Colon (tissue), 2 donors: ENCODE data around the gene DHRS12.
"Not testable (repeated sequence)": the region's sequence is repeated elsewhere in the genome, so short reads cannot be mapped to it uniquely, and the experiment has no call there.

Experiments
- FAIRE-seq: peaks from 2 replicates; lab custom pipeline; 2012; peaks lifted over from hg19 to GRCh38; lab: Jason Lieb, UNC
- donor health status: control.
- donor health status: control.

Gene DHRS12

DNA sequence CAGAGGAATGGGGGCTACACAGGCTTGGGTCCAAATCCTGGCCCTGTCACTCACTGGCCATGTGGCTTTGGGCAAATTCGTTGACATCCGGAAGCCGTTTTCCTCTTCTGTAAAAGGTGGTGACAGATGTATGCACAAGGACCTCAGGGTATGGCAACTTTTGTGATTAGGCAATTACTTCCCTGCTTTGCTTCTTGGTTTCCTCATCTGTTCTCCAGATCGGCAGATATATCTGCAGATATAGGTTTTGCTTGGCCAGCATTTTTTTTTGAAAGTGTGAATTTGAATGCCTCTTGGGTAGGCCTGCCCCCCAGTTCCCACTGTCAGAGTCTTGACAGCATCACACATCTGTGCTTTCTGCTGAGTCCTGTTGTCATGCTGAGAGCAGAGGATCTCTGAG is 23.3 kb upstream of the DHRS12 start:
- no peak for FAIRE-seq

DNA sequence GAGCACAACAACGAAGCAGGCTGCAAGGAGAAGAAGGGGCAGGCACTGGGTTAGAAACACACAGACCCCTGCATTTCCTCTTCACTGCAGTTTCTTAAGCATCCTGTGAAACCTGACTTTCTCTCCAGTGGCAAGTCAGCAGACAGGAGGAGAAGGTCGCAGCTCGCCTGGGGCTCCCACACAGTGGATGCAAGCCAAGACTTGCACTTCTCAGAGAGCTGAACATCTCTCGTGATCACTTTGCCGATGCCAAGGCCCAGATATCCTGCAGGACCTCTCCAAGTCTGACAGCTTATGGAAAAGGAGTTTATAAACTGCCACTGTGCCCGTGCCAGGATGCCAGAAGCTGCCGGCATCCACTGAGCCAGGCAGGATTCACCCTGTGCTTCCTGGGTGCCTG is 22.6 kb upstream of the DHRS12 start:
- no peak for FAIRE-seq

- FAIRE-seq: no peak
Observed at GRCh38 chr13:51825681-51826254, 21.8 kb upstream of the DHRS12 start.

GRCh38 chr13:51825165-51825592 is 21.2 kb upstream of the DHRS12 start:
- FAIRE-seq: no peak

GRCh38 chr13:51824712-51825111 is 20.7 kb upstream of the DHRS12 start:
- not testable (repeated sequence) for FAIRE-seq

- FAIRE-seq: no peak
Observed at GRCh38 chr13:51823863-51824262, 19.9 kb upstream of the DHRS12 start.

DNA sequence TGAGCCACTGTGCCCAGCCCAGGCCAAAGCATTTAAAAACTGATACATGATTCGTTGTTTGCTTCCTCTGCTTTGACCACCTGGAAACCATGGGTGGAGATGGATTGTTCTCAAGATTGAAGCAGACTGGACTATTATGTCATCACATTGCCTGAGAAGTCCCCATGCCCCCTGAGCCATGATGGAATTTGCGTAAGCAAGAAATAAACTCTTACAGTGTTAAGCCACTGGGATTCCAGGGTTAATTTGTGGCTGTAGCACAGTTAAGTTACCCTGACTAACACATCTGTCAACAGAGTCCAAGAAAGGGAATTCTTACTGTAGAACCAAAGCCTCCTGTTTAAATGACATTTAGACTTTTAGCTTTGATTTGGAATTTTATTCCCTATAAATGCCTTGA is 19.4 kb upstream of the DHRS12 start:
- FAIRE-seq: no peak

DNA sequence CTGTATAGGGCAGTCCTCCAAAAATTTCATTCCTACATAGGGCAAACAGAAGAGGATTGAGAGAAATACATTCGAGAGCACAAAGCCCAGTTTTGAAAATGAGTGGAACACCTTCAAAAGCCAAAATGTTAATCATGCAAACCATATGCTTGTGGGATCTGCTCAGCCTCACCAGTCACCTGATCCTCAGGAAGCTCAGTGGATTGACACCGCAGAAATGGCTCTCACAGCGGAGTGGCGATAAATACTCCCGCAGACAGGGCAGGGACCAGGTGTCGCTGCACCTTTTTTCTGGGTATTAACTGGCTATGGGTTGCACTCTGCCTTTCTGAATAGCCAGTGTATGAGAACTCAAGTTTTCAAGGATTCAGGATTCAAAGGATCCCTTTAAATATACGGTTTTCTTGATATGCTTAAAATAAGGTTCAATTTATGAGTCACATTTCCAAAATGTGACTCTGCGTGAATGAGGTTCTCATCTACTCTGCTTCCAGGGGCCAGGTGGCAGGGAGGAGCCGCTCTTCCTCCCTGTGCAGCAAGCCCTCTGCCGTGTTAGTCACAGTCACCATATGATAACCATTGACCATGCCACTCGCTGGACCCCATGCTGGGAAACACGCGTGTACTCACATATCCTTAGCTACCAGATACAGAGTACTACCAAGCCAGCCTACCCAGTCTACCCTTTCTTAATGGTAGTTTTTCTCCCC is 18.3 kb upstream of the DHRS12 start:
- FAIRE-seq: no peak

GRCh38 chr13:51821606-51822005 is 17.6 kb upstream of the DHRS12 start:
- no peak for FAIRE-seq

DNA sequence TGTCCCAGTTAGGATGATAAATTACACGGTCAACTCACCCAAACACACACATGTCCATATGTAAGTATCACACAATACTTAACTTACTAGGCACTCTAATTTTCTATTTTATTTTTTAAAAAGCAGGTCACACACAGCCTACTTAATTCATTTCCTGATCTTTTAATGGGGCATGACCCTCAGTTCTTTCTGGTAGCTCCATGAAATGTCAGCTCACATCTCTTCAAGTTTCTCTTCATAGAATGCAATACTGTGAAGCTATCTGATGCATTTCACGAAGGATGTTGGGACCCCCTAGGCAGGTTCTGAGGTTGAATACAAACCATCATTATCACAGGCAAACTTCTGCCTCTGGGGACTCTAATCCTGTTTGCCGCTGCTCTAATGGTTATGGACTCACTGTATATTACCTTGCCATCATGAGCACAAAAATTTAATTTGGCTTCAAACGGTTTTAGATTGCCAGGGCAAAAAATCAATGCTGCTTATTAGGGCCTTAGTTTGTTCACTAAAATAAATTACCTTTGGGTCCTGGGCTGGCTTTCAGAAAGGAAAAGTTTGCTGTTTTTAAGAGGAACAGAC is 16.1 kb upstream of the DHRS12 start:
- no peak for FAIRE-seq

GRCh38 chr13:51819544-51819943 is 15.6 kb upstream of the DHRS12 start:
- FAIRE-seq: no peak

DNA sequence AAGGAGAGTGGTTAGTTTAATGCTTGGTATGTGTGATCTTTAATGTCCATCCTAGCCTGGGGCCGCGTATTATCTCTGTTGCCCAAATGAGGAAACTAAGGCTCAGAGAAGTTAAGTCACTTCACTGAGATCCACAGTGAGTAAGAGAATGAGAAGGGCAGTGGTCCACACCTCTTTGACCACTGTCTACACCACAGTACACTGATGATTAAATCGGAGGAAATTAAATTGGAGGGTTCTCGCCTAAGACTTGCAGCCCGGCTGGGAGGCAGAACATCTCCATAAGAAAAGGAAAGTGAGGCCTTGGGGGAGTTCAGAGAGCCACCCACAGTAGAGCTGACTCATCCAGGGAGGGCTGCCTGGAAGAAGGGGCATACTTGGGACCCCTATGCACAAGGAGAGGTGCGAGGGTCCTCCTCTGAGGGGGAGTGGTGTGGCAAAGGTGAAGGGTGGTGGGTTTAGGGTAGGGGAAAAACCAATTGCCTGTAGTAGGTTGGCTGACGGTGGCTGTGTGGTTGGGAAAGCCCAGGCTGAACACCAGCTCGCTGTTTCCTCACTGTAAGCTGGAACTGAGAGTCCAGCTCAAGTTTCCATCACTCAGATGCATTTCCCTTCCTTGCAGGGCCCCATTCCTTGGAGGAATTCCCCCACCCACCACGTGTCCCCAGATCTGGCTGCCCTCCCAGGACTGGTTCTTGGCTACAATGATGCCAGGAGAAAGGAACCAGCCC is 15.0 kb upstream of the DHRS12 start:
- FAIRE-seq: no peak

GRCh38 chr13:51818276-51818675 is 14.3 kb upstream of the DHRS12 start:
- FAIRE-seq: no peak

GRCh38 chr13:51817717-51818116 is 13.8 kb upstream of the DHRS12 start:
- FAIRE-seq: no peak

- FAIRE-seq: no peak
Observed at GRCh38 chr13:51816604-51817249, 12.8 kb upstream of the DHRS12 start.

- no peak for FAIRE-seq
Observed at GRCh38 chr13:51815848-51816247, 11.9 kb upstream of the DHRS12 start.

GRCh38 chr13:51814825-51815650 is 11.1 kb upstream of the DHRS12 start:
- FAIRE-seq: no peak

DNA sequence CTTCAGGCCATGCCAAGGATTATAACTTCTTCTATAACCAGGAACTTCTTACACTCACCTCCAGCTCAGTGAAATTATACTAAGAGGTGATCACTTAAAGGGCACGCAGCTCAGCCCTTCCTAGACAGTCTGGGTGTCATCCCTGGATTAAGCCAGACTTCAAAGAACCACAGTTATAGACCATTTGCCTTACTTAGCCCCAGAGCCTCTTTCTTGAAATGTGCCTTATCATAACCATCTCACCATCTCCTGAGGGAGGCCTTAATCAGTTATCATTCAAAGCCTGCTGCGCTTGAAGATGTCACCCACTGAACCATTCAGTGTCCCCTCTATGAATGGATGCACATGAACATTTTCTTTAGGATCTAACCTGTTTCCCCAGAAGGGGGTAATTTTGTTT is 10.1 kb upstream of the DHRS12 start:
- FAIRE-seq: no peak

DNA sequence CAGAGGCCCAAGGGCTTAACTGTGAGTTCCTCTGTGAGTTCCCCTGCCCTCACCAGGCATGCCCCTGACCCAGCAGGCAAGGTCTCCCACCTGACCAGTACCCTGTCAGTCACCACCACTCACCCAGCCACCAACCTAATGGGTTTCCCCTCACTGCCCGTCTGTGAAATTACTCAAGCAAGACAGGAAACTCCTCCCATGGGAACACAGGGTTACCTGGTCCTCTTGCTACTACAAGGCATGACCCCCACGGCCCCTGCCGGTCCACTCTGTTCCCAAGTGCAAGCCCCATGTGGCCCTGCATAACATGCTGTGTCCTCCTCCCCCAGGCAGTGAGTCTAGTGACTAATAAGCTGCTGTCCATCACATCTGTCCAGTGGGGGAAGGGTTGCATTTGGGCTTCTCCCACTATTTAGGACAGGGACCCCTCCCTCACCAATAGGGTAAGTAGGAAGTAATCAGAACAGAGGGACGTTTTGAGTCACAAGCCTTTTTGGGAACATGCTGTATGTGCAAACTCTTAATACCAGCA is 8.0 kb upstream of the DHRS12 start:
- no peak for FAIRE-seq

DNA sequence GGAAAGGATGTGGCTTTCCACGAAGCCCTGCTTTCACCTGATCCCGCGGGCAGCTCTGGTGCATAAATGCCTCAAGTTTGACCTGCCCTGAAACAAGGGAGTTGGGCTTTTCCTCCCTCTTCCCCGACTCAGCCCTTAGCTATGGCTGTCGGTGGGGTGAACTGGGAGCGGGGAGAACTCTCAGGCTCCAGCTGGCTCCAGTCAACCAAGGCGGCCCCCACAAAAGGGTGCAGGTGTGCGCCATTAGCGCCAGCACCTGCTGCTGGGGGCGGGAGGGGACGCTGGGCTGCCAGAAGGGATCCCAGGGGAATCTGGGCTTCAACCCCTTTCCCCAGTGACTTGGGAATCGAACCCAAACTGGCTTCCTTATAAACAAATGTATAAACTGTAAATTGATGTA is 7.1 kb upstream of the DHRS12 start:
- no peak for FAIRE-seq

DNA sequence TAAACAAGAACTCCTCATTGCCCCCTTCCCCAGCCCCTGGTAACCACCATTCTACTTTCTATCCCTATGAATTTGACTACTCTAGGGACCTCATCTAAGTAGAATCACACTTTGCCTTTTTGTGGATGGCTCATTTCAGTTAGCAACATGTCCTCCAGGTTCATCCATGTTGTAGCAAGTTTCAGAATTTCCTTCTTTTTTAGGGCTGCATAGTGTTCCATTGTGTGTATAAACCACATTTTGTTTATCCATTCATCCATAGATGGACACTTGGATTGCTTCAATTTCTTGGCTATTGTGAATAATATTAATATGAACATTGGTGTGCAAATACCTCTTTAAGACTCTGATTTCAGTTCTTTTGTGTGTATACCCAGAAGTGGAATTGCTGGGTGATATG is 4.8 kb upstream of the DHRS12 start:
- FAIRE-seq: no peak
